Measurements from ENCODE around the gene ICE1.
"Not testable (repeated sequence)": the region's sequence is repeated elsewhere in the genome, so short reads cannot be mapped to it uniquely, and the experiment has no call there.

The ICE1 gene

DNA sequence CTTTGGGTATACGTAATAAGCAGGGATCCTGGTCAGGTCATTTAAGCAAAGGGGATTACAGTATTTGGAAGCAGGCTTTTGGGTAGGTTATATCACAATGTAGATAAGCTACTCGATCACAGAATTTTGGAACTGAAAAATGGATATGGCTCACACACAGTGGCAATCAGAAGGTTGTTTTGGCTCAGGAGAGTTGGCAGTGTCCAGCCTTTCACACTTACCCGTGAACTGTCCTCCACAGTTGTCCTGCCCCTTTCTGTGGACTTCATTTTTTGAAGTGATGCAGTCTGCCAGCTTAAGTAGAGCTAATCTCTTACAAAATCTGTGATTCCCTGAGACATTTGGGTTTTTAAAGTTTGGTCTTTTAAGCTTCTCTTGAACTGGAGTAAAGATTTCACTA is 30.7 kb downstream of the ICE1 start:
- DNase-seq (ENCODE audit: low spot score): no peak

DNA sequence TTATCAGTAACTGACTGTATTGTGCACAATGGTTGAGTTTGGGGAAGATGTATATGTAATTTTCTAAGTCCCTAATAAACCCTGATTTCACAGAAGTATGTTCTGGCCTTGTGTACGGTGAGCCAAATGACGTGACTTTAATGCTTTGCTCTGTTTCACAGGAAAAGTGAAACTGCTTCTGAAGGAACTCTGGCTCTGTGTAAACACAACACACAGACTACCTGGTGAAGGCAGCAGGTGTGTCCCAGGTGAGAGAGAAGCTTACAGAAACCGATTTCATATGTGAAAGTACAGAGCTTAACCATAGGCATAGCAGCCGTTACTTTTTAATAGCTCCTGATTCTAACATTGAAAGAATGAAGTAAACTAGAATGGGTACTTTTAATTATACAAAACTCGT is 31.9 kb downstream of the ICE1 start:
- no peak for DNase-seq (ENCODE audit: low spot score)

DNA sequence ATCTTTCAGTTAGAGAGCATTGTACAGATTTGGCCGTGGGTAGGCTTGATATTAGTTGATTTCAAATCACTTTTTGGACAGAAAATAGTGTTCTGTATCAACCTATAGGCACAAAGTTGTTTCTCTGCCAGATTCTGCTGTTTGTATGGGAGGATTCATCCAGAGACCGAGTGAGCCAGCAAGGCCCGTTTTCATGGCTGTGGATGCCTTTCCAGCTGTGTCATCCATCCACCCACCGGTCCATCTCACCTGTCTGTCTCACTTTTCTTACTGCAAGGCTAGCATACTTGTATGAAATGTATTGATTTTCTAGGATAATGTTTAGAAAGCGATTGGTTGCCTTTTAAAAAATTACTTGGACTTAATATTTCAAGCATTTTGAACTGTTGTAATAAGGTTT is 34.4 kb downstream of the ICE1 start:
- DNase-seq (ENCODE audit: low spot score): no peak

DNA sequence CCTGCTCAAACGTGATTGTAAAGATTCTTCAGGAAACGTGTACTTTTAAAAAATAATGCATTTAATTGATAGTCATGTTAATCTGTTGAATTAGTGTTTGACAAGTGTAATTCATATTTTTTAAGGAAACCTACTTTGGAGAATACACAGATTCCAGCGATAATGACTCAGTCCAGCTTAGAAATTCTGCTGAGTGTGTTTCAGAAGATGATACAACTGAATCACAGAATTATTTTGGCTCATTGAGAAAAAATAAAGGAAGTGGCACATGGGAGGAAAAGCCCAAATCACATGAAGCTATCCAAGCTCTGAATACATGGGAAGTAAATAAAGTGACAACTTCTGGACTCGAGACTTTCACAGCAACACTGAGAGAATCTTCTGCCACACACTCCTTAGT is 37.8 kb downstream of the ICE1 start:
- no peak for DNase-seq (ENCODE audit: low spot score)

DNA sequence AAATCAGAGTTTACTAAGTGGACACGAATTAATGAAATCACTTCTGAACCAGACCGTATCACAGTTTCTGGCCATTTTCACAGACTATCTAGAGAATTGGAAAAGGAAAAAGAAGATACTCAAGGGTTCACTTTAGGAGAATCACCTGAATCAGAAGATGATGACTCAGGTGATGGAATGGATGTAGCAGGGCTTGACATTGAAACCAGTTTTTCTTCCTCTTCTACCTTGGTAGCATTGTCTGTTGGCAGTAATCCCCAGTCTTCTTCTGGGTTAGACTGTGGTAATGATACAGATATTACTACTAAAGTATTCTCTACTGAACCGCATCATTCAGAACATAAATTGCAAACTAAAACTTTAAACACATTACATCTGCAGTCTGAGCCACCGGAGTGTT is 38.5 kb downstream of the ICE1 start:
- no peak for DNase-seq (ENCODE audit: low spot score)

DNA sequence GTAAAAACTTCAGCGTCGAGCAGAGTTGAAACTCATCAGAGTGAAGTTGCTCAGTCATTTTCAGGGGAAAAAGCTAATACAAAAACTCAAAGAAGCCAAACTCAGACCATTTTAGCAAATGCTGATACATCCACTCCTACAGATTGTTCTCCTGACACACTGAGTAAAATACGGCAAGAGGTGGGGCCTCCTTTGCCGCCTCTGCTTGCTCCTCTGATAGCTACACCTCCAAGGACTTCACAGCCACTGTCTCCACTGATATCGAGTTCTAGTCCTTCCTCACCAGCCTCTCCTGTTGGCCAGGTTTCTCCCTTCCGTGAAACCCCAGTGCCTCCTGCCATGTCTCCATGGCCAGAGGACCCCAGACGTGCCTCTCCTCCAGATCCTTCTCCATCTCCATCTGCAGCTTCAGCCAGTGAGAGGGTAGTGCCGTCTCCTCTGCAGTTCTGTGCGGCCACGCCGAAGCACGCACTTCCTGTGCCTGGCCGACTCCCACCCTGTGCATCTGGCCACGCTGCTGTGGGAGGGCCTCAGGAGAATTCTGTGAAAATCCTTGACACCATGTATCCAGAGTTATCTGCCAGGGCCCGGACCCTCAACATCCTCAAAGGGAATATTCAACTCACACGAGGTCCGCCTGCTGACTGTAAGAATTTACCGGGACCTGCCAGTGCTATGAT is 41.7 kb downstream of the ICE1 start:
- no peak for DNase-seq (ENCODE audit: low spot score)

DNA sequence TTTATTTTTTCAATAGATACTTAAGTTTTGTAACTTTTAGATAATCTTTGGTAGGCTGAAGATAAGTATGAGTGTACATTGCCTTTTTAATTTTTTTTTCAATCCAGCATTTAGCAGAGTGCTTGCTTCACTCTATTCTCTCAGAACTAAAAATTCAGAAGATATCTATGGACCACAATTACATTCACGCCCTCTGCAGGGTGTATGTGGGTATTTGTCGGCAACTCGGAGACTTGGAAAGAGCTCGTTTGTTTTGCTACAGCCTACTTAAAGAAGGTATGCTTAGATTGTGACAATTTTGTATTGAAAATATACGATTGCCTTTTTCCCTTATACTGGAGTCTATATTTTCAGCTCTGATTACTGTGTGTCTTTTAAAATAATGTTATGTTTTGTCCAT is 43.8 kb downstream of the ICE1 start:
- DNase-seq (ENCODE audit: low spot score): no peak

DNA sequence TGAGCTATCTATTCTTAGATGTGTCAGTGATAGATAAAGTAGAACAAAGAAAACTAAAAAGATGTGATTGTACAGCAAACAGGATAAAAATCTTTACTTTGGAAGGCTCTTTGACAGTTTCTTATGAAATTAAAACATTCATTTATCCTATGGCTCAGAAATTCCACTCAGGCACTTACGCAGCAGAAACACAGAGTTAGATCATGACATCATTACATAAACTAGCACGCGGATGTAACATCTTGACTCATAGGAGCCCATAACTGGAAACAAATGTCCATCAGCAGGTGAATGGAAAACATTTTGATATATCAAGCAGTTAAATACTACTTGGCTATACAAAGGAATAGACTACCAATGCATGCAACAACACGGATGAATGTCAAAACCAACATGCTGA is 45.3 kb downstream of the ICE1 start:
- no peak for DNase-seq (ENCODE audit: low spot score)

DNA sequence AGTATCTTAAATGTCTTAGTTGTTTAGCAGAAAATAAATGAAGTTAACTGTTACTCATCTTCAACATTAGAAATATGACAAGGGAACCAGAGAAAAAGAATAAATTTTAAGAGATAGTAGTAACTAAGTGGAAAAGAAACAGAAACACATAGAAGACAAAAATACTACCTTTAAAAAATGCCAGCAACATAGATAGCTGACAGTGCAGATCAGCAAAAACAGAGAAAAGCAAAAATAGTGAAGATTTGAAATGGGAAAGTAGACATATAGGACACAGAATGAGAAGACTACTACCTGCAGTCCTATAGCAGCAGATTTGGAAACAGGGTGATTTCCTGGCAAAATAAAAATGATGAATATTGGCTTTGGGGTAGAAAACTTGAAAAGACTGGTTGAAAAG is 48.5 kb downstream of the ICE1 start:
- DNase-seq (ENCODE audit: low spot score): no peak

DNA sequence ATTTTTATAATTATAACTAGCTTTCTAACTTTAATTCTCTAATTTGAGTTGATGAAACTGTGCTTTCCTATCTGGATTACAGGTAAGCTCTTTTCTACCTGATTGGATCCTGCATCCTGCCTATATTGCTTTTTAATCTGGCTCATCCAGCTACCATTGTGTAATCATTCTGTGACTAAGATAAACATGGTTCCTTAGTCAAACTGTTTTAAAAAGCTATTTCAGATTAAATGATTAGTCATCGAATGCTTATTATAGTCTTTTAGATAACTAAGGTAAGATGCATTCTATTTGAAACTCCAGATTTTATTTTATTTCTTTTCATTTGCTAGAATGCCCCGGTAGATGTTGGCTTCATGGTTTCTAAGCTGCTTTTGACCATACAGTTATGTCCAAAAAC is 50.7 kb downstream of the ICE1 start:
- DNase-seq (ENCODE audit: low spot score): no peak

DNA sequence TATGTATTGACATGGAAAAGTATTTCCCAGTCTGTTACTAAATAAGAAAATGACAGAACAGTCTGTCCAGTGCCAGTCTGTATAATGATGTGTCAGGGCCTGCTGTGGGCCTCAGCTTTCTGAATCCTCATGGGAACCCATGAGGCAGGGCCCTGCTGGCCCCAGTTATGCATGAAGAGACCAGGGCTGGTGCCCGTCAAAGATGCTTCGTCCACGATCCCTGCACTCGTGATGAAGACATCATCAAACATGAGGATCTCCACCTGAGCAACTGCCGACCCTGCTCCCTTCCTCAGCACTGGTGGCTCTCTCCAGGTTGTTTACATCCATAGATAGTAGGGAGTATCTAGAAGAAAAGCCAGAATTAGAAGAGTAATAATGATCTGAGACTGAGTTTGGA is 52.5 kb downstream of the ICE1 start:
- DNase-seq (ENCODE audit: low spot score): no peak

DNA sequence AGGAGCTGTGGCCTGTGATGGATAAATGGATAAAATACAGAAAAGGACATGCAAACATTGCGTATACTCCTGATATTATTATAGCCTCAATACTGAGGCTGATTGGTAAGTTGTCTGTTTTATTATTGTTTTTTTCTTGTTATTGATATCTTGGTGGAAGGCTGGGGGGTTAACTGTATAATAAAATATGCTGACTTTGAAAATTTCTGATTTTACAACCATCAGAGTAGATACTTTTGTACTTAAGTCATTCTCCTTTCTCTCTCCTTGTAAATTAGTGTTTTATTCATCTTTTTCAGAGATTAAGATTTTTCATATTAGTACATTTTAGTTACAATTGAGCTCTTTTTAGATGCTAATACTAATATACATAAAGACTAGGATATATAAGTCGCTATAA is 53.5 kb downstream of the ICE1 start:
- no peak for DNase-seq (ENCODE audit: low spot score)

DNA sequence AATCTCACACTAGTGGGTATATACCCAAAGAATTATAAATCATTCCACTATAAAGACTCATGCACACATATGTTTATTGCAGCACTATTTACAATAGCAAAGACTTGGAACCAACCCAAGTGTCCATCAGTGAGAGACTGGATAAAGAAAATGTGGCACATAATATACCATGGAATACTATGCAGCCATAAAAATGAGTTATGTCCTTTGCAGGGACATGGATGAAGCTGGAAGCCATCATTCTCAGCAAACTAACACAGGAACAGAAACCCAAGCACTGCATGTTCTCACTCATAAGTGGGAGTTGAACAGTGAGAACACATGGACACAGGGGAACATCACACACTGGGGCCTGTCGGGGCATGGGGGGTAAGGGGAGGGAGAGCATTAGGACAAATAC is 57.1 kb downstream of the ICE1 start:
- not testable (repeated sequence) for DNase-seq (ENCODE audit: low spot score)

DNA sequence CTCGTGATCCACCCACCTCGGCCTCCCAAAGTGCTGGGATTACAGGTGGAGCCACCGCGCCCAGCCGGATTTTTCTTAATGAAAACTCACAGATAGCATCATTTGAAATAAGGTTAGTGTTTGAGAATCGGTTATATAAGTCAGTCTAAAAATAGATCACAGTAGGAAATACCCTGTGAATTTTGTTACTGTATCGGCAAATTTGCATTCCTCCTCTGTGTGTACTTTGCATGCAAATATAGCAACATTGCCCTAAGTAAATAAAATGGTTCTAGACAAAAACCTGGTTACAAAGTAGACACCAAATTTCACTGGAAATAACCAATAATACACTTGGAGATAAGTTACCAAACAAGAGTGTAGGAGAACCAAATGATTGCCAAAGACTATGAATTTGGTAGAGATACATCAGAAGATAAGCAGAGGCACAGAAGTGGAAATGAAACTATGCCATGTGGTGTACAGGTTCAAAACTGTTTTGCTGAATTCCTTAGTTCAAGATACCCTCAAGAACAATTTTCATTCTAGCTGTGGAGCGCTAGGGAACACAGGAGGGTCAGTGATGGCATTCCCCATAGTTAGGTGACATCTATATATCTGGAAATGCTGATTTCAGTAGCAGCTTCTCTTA is 58.1 kb downstream of the ICE1 start:
- no peak for DNase-seq (ENCODE audit: low spot score)

DNA sequence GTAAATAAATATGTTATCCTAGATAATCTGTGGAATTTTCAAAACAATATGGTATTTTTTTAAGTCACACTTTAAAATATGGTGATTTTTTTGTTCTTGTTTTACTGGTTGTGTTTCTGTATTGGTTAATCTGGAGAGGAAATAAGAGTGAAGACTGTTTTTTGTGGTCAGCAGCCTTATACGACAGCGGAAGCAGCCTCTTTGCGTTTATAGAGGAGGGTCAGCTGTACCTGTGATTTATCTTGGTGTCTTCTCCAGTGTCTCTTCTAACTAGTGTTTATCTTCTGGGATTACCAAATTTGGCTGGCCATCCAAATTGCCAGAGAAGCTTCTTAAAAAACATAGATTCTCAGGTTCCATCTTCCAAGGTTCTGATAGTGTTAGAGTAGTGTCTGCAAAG is 58.7 kb downstream of the ICE1 start:
- DNase-seq (ENCODE audit: low spot score): no peak

DNA sequence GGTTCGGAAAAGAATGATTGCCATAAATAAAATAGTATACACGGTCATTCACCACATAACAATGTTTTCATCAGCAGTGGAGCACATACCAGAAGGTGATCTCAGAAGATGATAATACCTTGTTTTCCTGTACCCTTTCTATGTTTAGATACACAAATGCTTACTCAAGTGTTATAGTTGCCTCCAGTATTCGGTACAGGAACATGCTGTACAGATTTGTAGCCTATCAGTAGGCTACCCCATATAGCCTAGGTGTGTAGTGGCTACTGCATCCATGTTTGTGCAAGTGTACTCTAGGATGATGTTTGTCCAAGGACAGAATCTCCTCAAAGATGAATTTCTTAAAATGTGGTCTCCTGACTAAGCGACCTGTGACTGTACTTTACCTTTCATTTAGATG is 59.2 kb downstream of the ICE1 start:
- DNase-seq (ENCODE audit: low spot score): no peak

DNA sequence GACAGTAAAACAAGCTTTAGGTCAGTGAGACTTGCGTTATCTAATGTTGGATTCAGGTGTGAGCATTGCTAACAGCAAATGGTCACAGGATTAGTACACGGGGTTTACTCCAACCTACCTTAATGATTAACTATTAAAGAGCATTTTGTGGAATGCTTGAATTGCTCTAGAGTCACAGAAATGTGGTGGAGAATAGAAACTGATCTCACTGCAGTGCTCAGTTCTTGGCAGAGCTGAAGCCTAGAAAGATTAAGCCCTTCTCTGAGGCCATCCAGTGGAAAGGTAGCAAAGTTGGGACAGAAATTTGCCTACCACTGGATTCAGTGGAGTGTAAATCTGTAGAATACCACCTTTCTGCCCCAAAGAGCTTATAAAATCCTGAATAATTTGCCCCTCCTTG is 60.9 kb downstream of the ICE1 start:
- DNase-seq (ENCODE audit: low spot score): no peak

DNA sequence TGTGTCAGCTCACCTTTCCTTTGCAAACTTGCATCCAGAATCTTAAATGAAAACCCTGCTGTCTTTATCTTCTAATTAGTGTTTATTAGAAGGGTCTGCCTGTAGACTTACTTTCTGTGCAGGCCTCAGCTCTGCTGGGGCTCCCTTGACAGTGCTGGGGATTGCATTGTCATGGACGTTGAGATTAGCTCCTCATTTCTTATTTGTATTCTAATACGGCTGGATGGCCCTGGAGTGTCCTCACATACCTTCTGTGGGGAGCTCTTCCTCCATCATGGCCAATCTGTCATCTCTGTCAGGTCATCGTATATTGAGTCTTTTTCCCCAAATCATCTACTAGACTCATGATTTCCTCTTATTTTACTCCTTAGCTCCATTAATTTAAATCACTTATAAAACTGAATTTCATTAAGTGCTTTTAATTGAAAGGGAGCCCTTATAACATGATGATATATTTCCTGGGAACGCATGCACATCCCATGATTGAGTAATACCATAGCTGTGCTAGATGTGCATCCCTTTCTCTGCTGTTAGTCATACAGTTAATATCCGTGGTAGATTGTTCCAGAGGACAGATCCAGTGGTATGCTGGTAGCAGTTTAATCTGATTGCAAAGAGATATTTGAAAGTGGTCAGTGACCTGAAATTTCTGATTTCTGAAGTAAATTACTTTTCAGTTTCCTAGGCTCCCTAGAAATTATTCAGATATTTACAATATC is 61.6 kb downstream of the ICE1 start:
- DNase-seq (ENCODE audit: low spot score): no peak

DNA sequence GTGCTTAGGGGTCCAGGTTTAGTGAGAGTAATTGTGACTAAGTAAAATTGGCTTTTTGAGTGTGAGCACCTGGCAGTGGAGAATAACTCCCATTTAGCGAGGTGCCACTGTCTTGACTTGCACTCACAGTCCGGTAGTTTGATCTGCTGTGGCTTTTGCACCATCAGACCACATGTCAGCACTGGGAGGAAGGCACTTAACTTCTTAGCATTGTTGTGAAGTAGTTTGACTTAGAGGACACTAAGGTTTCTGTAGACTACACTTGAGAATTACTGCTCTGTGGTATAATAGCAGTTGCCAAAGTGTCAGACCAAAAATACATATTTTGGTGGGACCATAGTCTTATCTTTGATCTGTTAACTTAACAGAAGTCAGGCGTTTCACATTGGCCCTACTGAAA is 63.6 kb downstream of the ICE1 start:
- no peak for DNase-seq (ENCODE audit: low spot score)

DNA sequence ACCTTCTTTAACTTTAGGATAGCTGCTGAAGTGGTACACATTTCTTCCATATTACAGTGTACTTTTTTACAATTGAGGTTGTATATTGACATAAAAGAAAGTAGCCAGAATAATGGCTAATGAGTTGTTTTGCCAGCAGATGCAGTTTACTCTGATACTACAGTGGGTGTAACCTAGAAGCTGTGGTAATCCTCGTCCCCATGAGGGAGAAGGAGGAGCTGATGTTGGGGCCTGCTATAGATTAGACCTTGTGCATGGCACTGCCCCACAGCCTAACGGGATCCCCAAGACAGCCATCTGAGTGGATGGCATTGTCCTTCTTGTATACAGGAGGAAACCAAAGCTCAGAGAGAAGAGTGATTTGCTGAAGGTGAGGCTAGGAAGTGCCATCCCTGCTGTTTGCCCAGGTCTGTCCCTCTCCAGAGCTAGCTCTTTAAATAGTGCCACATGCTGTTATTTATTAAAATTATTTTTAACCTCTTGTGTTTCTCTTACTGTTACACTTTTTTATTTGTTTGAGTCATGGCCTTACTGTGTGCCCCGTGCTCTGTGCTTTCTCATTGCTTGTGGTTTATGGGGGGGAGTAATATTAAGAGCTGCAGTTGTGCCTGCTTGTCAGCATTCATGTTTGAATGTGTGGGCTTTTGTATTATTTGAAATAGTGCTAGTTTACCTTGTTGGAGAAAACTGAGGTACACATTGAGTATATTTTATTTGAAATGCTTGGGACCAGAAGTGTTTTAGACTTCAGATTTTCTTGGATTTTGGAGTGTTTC is 65.3 kb downstream of the ICE1 start:
- peak; percentile 35 for DNase-seq (ENCODE audit: low spot score)

DNA sequence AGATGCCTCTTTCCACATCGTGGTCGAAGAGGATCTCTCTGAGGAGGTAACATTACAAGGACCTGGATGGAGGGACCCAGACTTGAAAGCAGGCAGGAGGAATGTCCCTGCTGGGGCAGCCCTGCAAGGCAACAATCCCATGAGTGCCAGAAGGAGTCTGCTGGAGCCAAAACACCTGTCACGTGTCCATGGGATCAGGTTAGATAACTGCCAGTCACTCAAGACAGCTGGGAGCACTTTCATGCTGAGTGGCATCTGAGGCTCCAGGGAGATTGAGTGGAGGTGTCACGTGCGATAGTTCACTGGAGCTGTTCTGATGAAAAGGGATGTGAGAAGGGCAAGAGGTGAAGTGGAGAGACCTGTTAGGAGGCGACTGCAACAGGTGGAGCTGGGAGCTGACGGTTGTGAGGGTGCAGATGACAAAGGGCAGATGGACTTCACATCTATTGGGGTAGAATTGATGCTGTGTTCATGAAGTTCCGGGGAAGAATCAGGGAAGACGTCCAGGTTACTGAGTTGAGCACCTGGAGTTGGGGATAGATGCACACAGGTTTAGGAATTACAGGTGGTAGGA is 68.4 kb downstream of the ICE1 start:
- DNase-seq (ENCODE audit: low spot score): no peak

DNA sequence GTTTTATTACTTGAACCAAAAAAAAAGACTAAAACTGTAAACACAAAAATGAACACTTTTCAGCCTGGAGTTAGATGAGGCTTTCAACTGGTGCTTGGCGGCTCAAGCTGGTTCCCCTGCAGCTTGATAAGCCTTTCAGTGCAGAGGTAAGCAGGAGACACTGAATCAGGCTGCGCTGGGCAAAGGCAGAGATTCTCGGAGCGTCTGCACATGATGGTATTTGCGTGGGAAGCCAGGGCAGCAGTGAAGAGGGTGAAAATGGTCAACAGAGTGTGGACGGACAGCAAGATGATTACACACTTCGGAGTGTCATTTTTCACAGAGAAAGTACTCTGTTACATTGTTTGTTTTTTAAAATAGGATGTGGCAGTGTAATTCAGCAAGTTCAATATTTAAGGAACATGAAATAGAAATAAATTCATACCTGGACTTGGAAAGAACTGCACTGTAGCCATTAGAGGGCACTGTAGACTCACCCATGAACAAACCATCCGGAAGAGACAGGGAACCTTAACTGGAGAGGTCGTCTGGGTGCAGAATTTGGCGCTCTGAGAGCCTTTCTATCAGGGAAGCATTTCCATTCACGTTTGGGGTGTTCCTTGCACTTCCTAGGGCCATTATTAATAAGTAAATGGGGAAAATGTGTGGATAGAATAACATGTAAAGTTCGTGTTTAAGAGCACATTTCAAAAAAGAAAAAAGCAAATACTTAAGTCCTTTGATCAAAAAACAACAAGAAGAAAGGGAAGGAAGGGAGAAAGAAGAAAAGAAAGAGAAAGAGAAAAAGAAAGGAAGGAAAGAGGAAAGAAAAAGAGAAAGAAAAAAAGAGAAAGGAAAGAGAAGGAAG is 69.8 kb downstream of the ICE1 start:
- DNase-seq (ENCODE audit: low spot score): peak; percentile 51
